K562 (cell line): ENCODE data around the gene INCA1. TPM values are rescaled to one million over a fixed set of nuclear protein-coding genes. Genes with fewer than 3 reads are reported as not detected.

Experiments used
- BRF2 ChIP-seq: IDR thresholded peaks from 3 replicates; pipeline ENCODE4 v1.6.1; 2011; ENCODE audit warnings: borderline replicate concordance, mild to moderate bottlenecking; ENCODE audit not compliant: insufficient read length, insufficient read depth
- E4F1 ChIP-seq: fragments of 250-450 bp; sonication (Bioruptor Pico); IDR thresholded peaks from 2 replicates; pipeline ENCODE4 v1.5.0; 2021; ENCODE audit warnings: mild to moderate bottlenecking, borderline replicate concordance
- ETV6 ChIP-seq, 3 experiments: fragments of 150-350 bp in 1 of 3; sonication (generic) in 1 of 3; formaldehyde crosslinking in 1 of 3; IDR thresholded peaks; 2 replicates each; pipeline versions ENCODE4 v1.6.1 to v1.8.0; 2014 to 2022; ENCODE audit warnings: borderline replicate concordance in 2 of 3, low read depth in 2 of 3, antibody characterized with exemption in 1 of 3, low read length in 1 of 3, mild to moderate bottlenecking in 1 of 3, missing genetic modification reagents in 1 of 3
- FOXP1 ChIP-seq: sonication (generic); formaldehyde crosslinking; IDR thresholded peaks from 2 replicates; pipeline ENCODE4 v1.8.0; 2022; ENCODE audit warnings: mild to moderate bottlenecking, missing genetic modification reagents
- REST ChIP-seq, 2 experiments: fragments of 450-650 bp; formaldehyde crosslinking in 1 of 2; IDR thresholded peaks; 2 replicates each; pipeline versions ENCODE4 v1.4.0 to v1.6.1; 2014 to 2020; ENCODE audit warnings: mild to moderate bottlenecking in 2 of 2, borderline replicate concordance in 1 of 2, low read depth in 1 of 2
- SMAD2 ChIP-seq: fragments of 150-350 bp; IDR thresholded peaks from 2 replicates; pipeline ENCODE4 v1.6.1; 2014; ENCODE audit warnings: low read depth, mild to moderate bottlenecking, low read length
- SPI1 ChIP-seq: IDR thresholded peaks from 2 replicates; pipeline ENCODE4 v1.6.1; 2011; ENCODE audit warnings: low read depth, low read length, control low read depth, borderline replicate concordance
- SREBF2 ChIP-seq: sonication (generic); formaldehyde crosslinking; IDR thresholded peaks from 2 replicates; pipeline ENCODE4 v1.4.0; 2020; ENCODE audit warnings: mild to moderate bottlenecking, missing genetic modification reagents
- STAT6 ChIP-seq: sonication (generic); formaldehyde crosslinking; IDR thresholded peaks from 2 replicates; pipeline ENCODE4 v1.8.1; 2023; ENCODE audit warnings: mild to moderate bottlenecking, missing genetic modification reagents
- polyA plus RNA-seq, 8 experiments: library from polyadenylated mRNA; depleted of rRNA in 4 of 8; stranded (reverse) in 5 of 8; unstranded in 3 of 8; fragments of >200 nt; fragmentation: Nextera tagmentation in 2 of 8; fragmentation: Illumina TruSeq in 1 of 8; extraction: Ambion mirVana in 2 of 8; extraction: Trizol in 1 of 8; gene quantifications; 2 replicates each; pipeline versions ENCODE4 v1.2.1 to v1.2.3, GENCODE V29; 2011 to 2014; ENCODE audit warnings: inconsistent platforms in 1 of 8, missing spikeins in 1 of 8
- total RNA-seq, 7 experiments: library from RNA; depleted of rRNA in 6 of 7; stranded (reverse); fragments of >200 nt in 6 of 7; fragmentation: Illumina TruSeq in 2 of 7; extraction: Trizol in 2 of 7; gene quantifications; 2 replicates each; pipeline versions ENCODE4 v1.2.1 to v1.2.3, GENCODE V29; 2011 to 2021; ENCODE audit warnings: low replicate concordance in 1 of 7

INCA1 gene
- total and polyA plus RNA-seq, 9 of the 15 experiments (the other 6 are each of a cell fraction or from before 2014, with no cell fraction given), result 0.08 to 0.50 (median 0.13) TPM; not detected in 4

GRCh38 chr17:4939546-4939795, 57.9 kb downstream of the INCA1 start (continued):
- TF ChIP-seq SPI1 (no peak), REST (IDR thresholded peaks at IDR 0.05; ENCODE audit: borderline replicate concordance) (no peak), REST (CRISPR knock-in tag; IDR thresholded peaks at IDR 0.05; ENCODE audit: low read depth) (0 out of 2 replicates have a peak, but pooled peaks have one; percentile 15), STAT6 (no peak), BRF2 (no peak), FOXP1 (CRISPR knock-in tag) (0 out of 2 replicates have a peak, but pooled peaks have one; percentile 45), ETV6 (IDR thresholded peaks at IDR 0.05; ENCODE audit: borderline replicate concordance in 1 of 2, low read depth in 2 of 2, low read length in 1 of 2) (no peak), ETV6 (CRISPR knock-in tag; IDR thresholded peaks at IDR 0.05; ENCODE audit: borderline replicate concordance) (no peak), SREBF2 (CRISPR knock-in tag) (no peak), SMAD2 (no peak), E4F1 (CRISPR knock-in tag) (no peak)
